CD4-positive, alpha-beta T cell treated with Interleukin-17A for 4 hours (primary cell): Measurements from ENCODE around the gene MSI2.

Experiments used
- DNase-seq: peaks from one replicate; pipeline ENCODE4 v3.0.0-alpha.2; 2020; ENCODE audit warnings: mixed read lengths

Gene MSI2

DNA sequence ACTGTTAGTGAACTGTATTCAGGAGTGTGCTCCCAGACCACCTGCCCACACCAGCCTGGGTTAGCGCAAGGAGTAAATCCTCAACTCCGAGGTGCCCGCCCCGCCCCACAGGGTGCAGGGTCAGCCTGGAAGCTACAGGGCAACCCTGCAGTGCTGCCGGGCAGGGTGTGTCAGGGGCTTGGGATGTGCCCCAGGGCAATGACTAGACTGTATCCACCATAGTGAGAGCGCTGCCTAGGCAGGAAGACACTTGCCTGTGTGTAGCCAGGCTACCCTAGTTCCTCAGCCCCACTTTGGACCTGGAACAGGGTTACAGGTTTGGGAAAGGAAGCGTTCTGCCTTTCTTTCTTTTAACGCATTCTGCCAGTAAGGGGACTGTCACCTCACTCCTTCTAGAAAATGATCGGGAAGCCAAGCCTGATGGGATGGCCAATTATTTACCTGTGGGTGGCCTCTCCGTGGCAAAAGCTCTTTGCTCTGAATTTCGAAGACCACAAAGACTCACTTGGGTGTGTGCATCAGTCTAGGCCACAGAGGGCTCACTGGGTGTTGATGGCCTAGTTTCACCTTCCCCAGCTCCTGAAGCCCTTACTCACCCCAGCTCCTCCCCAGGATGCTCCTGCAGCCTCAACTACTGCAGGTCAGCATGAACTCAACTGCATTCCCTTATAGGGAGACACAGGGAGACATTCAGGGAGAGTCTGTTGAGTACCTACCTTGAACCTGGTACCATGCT lies 397.9 kb downstream of the MSI2 start:
- no peak for DNase-seq

DNA sequence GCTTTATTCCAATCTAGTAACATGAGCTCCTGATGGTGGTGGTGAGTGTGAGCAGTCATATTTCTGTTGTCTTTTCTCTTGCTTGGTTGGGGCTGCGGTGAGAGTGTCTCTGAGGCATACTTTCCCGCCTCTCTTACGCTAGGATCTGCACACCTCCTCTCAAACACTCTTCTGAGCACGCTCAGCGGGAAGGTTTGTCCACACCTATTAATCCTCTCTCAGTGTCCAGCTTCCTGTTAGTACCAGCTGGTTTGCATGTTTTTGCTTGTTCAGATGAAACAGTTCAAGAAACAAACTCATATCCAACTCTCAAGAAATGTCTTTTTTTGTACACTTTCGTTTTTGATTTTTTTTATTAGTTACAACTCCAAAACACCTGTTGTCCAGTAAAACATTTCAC lies 399.2 kb downstream of the MSI2 start:
- DNase-seq: no peak

DNA sequence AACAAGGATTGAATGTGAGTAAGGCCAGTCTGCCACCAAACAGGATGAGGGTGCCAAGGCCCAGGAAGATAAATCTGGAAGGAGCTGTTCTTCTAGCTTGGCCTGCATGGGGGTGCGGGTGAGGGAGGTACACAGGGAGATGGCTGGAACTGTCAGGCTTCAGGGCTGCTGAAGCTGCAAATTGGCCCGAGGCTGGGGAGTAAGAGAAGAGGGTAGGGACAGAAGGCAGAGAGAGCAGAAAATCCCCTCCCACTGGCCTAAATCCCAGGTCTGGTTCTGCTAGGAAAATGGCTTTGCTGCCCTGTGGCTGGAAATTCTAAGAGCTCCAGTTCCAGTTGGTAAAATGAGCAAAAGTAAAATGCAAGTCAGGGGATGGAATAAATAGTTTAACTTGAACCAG lies 400.9 kb downstream of the MSI2 start:
- no peak for DNase-seq

DNA sequence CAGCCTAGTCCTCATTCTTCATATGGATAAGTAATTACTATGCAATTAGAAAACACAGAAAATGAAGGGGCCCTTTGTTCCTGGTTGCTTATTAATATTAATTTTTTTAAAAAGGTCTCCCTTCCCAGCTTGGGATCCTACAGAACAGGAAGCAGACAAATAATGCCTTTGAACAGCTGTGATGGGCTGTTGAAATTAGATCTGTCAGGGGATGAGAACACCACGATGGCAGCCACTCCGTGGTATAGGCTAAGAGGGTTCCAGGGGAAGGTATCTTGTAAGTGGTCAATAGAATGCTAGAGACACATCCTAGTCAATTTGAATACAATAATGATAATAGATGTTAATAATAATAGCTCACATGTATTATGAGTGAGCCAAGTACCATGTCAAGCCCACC lies 405.7 kb downstream of the MSI2 start:
- DNase-seq: no peak

DNA sequence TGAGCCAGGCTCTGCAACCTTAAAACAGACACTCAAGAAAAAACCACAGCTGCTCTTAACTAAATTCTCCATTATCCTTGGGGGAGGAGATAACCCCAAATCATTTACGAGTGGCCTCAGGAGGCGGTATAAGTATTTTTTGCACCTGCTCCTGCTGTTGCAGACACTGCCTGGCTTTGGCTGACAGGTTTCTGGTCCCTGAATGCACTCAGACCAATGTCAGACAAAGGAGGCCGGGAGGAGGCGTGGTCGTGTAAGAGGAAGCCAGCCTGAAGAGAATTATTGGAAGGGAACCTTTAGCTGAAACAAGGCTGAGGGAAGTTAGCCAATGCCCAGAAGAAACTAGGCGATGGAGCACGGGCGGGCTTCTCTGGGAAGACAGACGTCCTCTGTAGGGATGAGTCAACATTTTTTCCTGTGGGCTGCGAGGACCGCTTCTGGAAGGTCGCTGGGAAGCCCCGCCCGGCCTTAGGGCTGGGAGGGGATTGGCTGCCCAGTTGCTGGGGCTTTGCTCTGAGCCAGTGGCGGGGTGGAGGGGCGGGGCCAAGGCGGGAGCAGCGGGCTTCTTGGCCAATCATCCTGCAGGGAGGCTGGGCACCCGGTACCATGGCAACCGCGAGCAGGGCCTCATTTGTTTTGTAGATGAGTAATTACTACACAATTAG lies 406.5 kb downstream of the MSI2 start:
- peak; percentile 42 for DNase-seq

DNA sequence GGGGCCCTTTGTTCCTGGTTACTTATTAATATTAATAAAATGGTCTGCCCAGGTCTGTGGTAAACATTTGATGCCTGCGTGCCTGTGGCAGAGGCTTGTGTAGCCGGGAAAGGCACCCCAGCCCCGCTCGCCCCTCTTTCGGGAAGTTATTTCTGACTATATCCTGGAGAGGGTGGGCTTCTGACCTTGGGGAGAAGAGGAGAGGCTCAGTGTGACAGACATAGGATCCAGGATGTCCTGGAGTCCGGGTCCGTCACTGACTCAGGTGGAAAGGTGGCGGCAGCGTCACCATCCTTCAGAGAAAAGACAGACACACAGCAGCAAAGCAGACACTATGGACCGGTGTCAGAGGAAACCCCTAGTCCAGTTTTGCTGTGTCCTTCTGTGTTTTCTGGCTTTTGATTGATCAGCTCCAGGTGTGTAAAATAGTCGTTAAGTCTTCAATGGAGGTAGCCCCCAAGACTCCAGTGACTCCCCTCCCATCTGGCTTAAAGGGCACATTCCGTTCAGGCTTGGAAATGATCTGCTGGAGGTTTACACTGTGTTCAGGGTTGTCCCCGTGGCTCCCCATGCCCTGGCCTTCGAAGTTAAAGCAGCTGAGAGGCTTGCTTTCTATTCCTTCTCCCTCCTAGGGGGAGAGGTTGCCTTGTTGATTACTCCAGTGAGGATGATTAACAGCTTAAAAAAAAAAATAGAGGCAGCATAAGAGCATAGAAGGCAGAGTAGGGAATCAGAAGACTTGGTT lies 407.2 kb downstream of the MSI2 start:
- DNase-seq: no peak

DNA sequence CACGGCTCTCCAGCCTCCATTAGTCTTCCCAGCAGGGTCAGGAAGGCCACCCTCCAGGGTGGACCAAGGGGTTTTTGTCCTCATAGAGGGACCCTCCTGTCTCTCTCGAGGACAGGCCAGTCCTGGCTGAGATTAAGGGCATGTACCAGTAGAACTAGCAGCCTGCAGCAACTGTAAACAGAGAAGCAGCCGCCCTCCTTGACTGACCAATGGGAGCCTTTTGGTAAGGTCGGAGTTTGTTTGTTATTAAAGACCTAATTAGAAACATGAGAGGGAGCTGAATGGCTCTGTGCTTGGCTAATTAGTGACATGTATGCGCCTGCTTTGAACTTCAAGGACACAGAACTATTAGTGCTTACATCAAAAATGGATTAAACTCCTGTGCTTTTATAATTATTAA lies 408.8 kb downstream of the MSI2 start:
- no peak for DNase-seq

DNA sequence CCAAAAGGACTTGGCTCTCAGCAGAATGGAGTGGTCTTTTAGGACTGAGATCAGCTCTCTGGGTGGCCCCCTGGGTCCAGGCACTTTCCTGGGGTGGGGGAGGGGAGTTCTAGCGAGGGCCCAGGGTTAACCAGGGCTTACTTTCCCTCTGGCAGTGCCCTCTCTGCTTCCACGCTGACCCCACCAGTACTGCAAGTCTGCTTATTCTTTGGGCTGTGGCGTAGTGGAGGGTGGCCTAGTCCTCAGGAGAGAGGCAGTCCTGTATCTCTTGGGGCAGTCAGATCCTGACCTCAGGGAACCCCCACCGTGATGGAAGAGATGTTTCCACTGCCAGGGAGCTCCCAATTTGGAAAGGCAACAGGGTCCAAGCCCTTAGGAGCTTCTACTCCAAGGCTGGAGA lies 409.4 kb downstream of the MSI2 start:
- DNase-seq: no peak

DNA sequence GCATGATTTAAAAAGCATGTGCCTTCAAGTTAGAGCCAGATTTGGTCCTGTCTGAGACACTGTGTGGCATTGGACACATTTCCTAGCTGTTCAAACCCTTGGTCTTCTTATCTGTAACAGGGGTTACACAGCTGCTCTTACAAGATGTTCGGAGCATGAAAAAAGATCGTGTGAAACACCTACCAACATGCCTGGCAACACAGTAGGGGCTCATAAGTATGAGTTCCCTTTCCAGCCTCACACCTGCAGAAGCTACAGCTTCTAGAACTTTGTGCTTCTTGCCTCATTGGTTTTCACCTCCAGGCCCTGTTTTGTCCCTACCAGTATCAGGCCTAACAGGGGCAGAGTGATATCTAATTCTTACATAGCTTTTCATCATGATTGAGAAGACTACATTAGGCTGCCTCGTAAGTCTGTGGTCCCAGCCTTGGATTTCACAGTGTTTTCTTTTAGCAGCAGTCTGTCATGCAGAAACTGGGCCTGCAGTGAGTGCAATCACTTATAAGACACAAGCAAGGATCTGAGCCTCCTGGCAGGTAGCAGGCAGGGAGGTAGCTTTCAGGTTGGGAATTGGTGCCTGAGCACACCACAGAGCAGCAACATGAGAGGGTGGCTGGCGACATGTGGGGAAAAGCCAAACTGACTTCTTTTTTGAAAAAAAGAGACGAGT lies 410.0 kb downstream of the MSI2 start:
- DNase-seq: no peak

DNA sequence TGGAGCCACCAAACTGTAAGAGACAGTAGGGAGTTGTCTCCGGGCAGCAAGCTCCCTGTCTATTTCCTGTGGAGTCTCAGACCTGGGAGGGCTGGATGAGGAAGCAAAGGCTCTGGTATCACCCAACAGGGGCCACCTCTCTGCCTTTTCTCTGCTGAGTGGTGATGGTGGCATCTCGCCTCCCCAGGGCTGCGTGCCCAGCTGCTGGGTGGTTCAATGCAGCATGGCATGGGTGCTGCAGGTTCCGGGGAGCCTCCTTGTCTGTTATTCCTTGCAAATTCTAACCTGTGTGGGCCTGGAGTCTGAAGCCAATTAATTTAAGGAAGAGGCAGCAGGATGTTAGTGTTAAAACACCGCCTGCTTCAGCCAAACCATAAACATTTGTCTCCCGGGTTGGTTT lies 410.6 kb downstream of the MSI2 start:
- no peak for DNase-seq

DNA sequence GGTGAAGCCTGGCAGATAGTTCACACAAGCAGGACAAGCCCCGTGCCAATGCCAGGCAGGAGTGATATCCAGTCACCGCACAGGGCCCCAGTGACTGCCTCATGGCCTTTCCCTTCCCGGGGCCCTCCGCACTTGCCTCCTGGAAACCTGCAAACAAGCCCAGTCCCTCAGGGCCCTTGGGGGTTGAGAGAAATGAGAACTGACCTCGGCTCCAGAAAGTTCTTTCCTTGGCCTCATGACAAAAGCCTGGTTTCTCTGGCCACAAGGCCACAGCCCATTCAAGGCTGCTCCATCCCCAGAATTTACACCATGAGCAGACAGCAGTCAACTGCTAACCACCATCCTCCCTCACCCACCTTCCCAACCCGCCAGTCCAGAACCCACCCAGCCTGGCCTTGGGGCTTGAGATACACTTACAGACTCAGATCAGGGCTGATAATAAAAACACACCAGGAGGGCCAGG lies 411.2 kb downstream of the MSI2 start:
- no peak for DNase-seq

DNA sequence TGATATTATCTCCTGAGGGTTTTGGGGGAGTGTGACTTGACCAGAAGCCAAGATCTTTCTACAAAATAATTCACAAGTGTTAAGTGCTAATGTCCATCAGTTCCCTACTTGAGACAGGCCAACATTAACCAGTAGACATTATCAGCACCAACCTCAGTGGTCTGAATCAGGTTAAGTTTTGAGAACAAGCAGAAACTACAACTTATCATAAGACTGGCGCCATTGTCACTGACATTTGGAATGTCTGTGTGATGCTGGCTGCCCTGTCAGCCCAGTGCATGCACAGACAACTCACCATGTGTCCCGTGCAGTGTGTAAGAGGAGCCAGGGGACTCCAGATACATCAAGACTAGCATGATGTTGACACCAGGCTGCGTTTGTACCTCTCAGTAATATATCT lies 412.0 kb downstream of the MSI2 start:
- DNase-seq: no peak

DNA sequence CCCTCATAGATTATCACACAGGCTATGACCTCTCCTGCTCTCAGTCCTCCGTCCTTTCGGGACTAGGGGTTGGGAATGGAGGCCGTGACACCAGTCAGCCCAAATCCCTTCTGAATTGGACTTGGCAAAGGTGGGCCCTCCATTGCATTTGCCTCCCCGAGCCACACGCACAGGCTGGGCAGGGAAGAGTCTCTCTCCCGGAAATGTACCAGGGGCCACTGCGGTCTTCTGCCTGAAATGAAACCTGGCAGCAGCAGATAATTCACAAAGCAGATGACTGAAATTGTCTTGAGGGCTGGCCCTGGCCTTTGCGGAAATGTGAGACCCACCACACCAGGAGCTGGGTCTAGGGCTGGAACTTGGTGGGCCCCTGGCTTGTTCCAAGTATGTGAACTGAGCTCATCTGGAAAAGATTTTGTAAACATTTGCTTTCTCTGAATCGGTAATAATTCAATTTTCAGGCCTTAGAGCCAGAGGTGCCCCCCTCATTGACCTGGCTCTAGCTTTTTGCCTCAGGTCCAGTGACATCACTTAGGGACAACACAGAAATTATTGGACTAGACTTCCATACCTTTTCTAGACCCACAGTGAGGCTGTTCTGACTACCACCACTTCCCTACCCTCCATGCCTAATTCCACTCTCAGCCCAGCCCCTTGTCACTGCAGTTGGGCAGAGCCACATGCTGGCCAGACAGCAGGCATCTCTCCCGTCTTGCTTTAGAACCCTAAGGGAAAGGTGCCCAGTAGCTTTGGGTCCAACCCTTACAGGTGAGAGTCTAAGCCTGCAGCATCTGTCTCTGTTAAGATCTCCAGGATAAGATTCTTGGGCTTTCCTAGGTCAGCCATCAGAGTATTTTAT lies 413.6 kb downstream of the MSI2 start:
- DNase-seq: no peak

DNA sequence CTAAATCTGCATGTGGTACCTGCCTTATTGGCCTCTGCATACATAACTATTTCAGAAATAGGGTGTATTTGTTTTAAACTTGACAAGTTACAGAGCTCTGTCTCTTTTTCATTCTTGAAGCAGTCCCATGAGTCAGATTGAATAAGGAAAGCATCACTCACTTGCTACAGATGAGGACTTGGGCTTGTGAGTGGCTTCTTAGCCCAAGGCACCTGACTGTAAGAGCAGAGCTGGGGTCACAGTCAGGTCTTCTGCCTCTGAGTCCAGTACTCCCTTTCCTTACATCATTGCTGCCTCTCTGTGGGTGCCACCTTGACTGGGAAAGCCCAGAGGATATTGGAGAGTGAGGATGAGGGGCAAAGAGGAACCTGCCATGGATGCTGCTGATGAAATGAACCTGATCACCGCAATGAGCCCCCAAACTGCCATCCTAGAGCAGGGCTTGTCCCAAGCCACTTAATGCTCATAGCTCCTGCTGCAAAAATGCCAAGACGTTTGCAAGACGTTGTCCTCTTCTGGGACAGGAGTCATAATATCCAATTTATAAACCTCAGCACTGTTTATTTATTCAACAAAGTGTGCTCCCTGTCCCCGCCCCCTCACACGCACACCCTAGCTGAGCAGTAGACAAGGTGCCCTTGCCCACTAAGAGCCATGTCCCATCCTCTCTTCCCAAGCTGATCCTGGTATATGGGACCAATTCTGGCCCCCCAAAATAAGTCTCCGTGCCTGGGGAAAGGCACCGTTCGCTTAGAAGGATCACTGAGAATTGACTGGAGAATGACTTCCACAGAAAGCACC lies 414.6 kb downstream of the MSI2 start:
- DNase-seq: no peak

DNA sequence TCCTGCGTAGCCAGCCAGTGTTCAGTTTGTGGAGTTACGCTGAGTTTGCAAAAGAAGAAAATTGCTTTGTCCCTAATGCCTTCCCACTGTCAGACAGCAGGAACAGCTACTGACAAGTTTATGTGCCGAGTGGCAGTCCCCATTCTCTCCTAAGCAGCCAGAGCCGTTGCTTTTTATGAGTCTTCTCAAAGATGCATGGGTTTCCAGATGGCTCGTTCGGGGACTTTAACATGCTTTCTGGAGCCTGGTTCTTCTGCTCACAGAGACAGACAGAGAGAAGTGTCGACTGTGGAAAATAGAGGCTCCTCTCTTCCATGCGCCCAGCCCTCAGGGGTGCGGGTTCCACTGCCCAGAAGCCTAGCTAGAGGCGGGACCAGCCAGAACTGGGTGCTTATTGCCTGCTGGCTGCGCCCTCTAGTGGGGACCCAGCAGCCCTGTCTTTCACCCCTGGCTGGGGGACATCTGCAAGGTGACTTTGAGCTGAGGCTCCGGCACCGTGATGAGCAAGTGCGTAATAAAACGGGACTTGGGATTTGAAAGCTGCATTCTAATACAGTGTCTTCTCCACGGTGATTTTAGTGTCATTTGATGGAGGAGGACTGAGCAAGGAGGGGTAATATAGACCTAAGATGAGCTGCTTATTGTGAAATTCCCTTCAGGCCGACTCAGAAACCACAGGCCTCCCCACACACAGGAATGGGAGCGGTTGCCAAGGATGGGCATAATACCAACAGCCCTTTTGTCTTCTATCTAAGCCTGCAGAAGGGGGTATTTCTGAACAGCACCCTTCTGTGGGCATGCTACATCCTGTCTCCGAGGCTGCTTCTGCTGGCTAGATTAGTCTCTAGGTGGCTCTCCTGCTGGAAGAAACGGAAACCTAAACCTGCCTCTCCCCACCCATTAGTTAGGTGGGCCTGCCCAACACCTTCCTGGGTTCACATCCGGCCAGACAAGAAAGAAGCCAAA lies 415.6 kb downstream of the MSI2 start:
- DNase-seq: peak; percentile 76

DNA sequence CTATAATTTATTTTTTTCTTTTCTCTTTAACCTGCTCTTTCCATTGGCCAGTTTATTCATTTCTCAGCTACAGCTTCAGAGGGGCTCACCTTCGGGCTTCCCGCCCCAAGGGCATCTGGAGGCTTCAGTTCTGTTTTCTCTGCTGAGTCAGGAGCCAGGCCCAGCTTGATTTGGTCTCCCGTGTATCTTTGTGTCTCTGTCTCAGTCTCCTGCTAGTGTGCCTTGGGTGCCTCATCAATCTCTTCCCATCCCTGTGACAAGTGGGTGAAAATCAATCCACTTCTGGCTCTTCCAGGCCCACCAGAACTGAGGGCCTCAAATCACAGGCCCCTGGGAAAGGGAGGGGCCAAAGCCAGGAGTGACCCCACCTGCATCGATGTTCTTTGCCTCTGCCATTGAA lies 416.6 kb downstream of the MSI2 start:
- no peak for DNase-seq

DNA sequence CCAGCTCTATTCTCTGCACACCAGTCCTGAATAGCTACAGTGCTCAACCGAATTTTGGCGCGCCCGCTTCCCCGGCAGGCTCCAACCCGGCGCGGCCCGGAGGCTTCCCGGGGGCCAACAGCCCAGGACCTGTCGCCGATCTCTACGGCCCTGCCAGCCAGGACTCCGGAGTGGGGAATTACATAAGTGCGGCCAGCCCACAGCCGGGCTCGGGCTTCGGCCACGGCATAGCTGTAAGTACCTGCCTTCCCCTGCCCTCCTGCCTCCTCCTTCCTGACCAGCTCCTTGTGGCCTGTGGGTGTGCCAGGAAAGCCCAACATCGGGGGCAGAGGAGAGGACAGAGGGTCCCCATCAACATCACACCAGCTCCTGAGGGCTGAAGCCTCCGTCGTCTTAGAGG lies 418.6 kb downstream of the MSI2 start:
- DNase-seq: no peak

DNA sequence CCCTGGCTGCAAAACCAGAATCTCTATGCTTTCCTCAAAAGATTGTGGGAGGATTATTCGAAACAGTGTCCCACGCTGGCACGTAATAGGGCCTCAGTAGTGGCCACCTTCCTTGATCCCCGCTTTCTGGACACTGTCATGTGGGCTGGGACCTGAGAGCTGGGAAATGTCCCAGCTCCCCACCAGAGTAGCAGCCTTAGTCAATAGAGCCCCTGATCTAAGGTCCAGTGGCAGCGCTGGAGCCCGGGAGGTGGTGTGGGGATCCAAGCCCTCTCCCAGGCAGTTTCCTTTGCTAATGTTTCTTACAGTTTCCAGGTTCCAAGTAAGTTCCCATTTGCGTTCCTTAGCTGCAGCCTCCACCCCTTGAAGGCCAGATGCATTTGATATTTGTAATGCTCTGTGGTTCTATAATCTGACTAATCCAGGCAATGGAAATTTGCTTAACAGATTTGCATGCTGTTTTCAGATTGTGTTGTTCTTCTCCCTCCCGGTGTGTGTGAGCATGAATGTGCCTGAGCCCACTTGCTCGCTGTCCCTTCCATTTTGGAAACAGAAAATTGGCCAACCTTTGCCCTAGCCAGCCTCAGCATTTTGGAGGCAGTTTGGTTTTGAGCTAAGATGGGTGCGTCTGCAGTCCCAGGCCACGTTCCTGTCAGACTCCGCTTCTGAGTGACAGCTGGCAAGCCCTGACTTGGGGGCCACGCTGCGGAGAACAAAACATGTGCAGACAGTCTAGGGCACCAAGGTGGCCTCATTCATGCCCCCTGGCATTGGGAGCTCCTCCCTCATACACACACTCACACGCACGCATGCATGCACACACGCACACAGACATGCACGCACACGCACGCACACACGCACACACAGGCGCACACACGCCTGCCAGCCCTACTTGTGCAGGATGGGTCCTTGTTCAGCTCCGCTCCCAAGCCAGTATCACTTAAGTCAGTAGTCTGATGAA lies 419.4 kb downstream of the MSI2 start:
- DNase-seq: no peak

DNA sequence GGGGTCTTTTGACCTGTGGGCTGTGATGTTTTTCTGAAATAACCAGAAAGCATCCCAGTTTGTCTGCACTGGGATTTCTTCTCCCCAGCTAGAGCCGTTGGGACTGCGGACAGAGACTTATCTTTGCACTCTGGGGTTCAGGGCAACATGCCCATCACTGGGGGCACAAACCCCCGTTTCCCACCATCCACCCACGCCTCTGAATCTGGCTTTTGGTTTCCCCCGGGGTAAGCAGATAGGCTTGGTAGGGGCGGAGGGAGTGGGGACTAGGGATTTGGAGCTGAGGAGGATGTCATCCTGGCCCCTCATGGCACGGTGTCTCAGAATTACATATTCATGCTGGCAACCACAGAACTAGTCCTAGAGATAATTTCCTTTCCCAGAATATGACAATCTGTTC lies 420.2 kb downstream of the MSI2 start:
- DNase-seq: no peak
